HCT116 (cell line): ENCODE data around the gene HRG. TPM values are rescaled to one million over a fixed set of nuclear protein-coding genes. Genes with fewer than 3 reads are reported as not detected.

Source experiments
- ATAC-seq: fragments of 200-7000 bp; cut with Tn5 transposase; 2 replicates; pipeline ENCODE4 v1.9.1; 2020; ENCODE audit warnings: mild to moderate bottlenecking, moderate library complexity
- BruUV-seq: library from RNA; stranded (reverse); fragments of 400-500 nt; replicated peaks from 2 replicates; lab custom pipeline; 2021; lab: Mats Ljungman, UMichigan
- CTCF ChIA-PET: fragments of 300-600 bp; sonication (Branson Sonifier 250); formaldehyde crosslinking; loops from one replicate; lab custom pipeline; 2021; ENCODE audit warnings: antibody characterized with exemption; lab: Charles Lee
- POLR2A ChIA-PET: fragments of 300-600, 350-600 bp; sonication (Branson Sonifier 250); formaldehyde crosslinking; loops from one replicate; lab custom pipeline; 2021; ENCODE audit warnings: antibody characterized with exemption; lab: Charles Lee
- RAD21 ChIA-PET, 2 experiments: fragments of 300-600 bp; sonication (Branson Sonifier 250); formaldehyde crosslinking; loops; one replicate each; lab custom pipeline; 2023; ENCODE audit warnings: low total read pairs in 2 of 2; ENCODE audit not compliant: uncharacterized antibody in 2 of 2, unreplicated experiment in 2 of 2, low non-redundant PET in 1 of 2; lab: Charles Lee
- DNase-seq: peaks from one replicate; pipeline ENCODE4 v3.0.0-alpha.2; 2010; ENCODE audit warnings: low read depth, low spot score
- H2AFZ ChIP-seq: fragments of 200-600 bp; shearing (Covaris generic), sonication (generic); 2 replicates; pipeline ENCODE4 v1.6.1; 2017; ENCODE audit warnings: low read depth, mixed run types, mixed read lengths, antibody characterized with exemption, low read length; ENCODE audit not compliant: poor library complexity, severe bottlenecking
- H3K27ac ChIP-seq: 2 replicates; pipeline ENCODE4 v1.5.1; 2012; ENCODE audit warnings: low read depth, low read length
- H3K27me3 ChIP-seq: fragments of 200-600 bp; sonication (generic); 2 replicates; pipeline ENCODE4 v1.6.1; 2016; ENCODE audit warnings: mixed run types, low read length, mixed read lengths; ENCODE audit not compliant: insufficient read depth
- H3K36me3 ChIP-seq, 2 experiments: fragments of 200-500 bp in 1 of 2; fragments of 200-600 bp in 1 of 2; sonication (Bioruptor generic) in 1 of 2; sonication (generic) in 1 of 2; 2 replicates each; pipeline versions ENCODE4 v1.5.1 to v1.6.1; 2014 to 2016; ENCODE audit warnings: low read length in 2 of 2, inconsistent platforms in 1 of 2, mixed read lengths in 1 of 2, mixed run types in 1 of 2; ENCODE audit not compliant: insufficient read depth in 2 of 2, control insufficient read depth in 1 of 2
- H3K4me1 ChIP-seq, 2 experiments: fragments of 200-600 bp in 1 of 2; sonication (generic) in 1 of 2; 2 replicates each; pipeline versions ENCODE4 v1.5.1 to v1.6.1; 2012 to 2017; ENCODE audit warnings: low read length in 2 of 2, inconsistent platforms in 1 of 2, mild to moderate bottlenecking in 1 of 2, mixed read lengths in 1 of 2, mixed run types in 1 of 2, moderate library complexity in 1 of 2; ENCODE audit not compliant: insufficient read depth in 2 of 2, control insufficient read depth in 1 of 2
- H3K4me2 ChIP-seq: fragments of 200-600 bp; sonication (generic); 2 replicates; pipeline ENCODE4 v1.6.1; 2017; ENCODE audit warnings: mixed run types, low read length, mixed read lengths
- H3K4me3 ChIP-seq, 2 experiments: fragments of 200-600 bp in 1 of 2; sonication (generic) in 1 of 2; replicated peaks in 1 of 2; 2 replicates each; pipeline ENCODE4 v1.5.1; 2011 to 2016; ENCODE audit warnings: low read length in 2 of 2, control low read depth in 1 of 2, low read depth in 1 of 2, mild to moderate bottlenecking in 1 of 2, mixed read lengths in 1 of 2, mixed run types in 1 of 2
- H3K79me2 ChIP-seq: fragments of 200-600 bp; sonication (generic); 2 replicates; pipeline ENCODE4 v1.6.1; 2017; ENCODE audit warnings: mild to moderate bottlenecking, mixed run types, low read length, moderate library complexity, mixed read lengths; ENCODE audit not compliant: insufficient read depth
- H3K9ac ChIP-seq: fragments of 200-600 bp; sonication (generic); 2 replicates; pipeline ENCODE4 v1.6.1; 2016; ENCODE audit warnings: low read length, mixed read lengths
- H3K9me2 ChIP-seq: fragments of 200-600 bp; sonication (generic), shearing (Covaris generic); 2 replicates; pipeline ENCODE4 v1.6.1; 2017; ENCODE audit warnings: mixed run types, mild to moderate bottlenecking, moderate library complexity; ENCODE audit not compliant: insufficient read depth
- H3K9me3 ChIP-seq, 2 experiments: fragments of 200-500 bp in 1 of 2; fragments of 200-600 bp in 1 of 2; sonication (Bioruptor generic) in 1 of 2; sonication (generic) in 1 of 2; 2 replicates each; pipeline ENCODE4 v1.6.1; 2014 to 2017; ENCODE audit warnings: low read length in 2 of 2, mixed read lengths in 2 of 2, inconsistent platforms in 1 of 2, low read depth in 1 of 2, mild to moderate bottlenecking in 1 of 2, mixed run types in 1 of 2, moderate library complexity in 1 of 2; ENCODE audit not compliant: control insufficient read depth in 1 of 2, insufficient read depth in 1 of 2
- H4K20me1 ChIP-seq: fragments of 200-600 bp; sonication (generic), shearing (Covaris generic); 2 replicates; pipeline ENCODE4 v1.6.1; 2017; ENCODE audit warnings: mixed run types, mild to moderate bottlenecking, moderate library complexity; ENCODE audit not compliant: insufficient read depth
- CBX3 ChIP-seq: IDR thresholded peaks from 2 replicates; pipeline ENCODE4 v1.6.1; 2012; ENCODE audit warnings: low read depth
- CEBPB ChIP-seq: IDR thresholded peaks from 2 replicates; pipeline ENCODE4 v1.6.1; 2012; ENCODE audit warnings: low read depth
- EGR1 ChIP-seq: IDR thresholded peaks from 2 replicates; pipeline ENCODE4 v1.6.1; 2012; ENCODE audit warnings: low read depth
- EZH2 ChIP-seq: fragments of 200-600 bp; sonication (generic); IDR thresholded peaks from 2 replicates; pipeline ENCODE4 v1.6.1; 2017; ENCODE audit warnings: antibody characterized with exemption, mixed run types
- EZH2phosphoT487 ChIP-seq: fragments of 200-600 bp; IDR thresholded peaks from 2 replicates; pipeline ENCODE4 v1.6.1; 2018; ENCODE audit warnings: antibody characterized with exemption, borderline replicate concordance
- JUND ChIP-seq: IDR thresholded peaks from 2 replicates; pipeline ENCODE4 v1.6.1; 2012
- MAX ChIP-seq: IDR thresholded peaks from 2 replicates; pipeline ENCODE4 v1.6.1; 2012
- POLR2A ChIP-seq: IDR thresholded peaks from 2 replicates; pipeline ENCODE4 v1.7.0; 2011; ENCODE audit warnings: borderline replicate concordance; ENCODE audit not compliant: insufficient read depth, insufficient read length; ENCODE audit errors: extremely low read depth
- POLR2AphosphoS5 ChIP-seq: IDR thresholded peaks from 2 replicates; pipeline ENCODE4 v1.6.1; 2011; ENCODE audit warnings: mild to moderate bottlenecking, low read depth, low read length, moderate library complexity
- SIN3A ChIP-seq: IDR thresholded peaks from 2 replicates; pipeline ENCODE4 v1.6.1; 2012; ENCODE audit warnings: low read depth
- SRF ChIP-seq: IDR thresholded peaks from 2 replicates; pipeline ENCODE4 v1.6.1; 2012; ENCODE audit warnings: low read depth
- YY1 ChIP-seq: IDR thresholded peaks from 2 replicates; pipeline ENCODE4 v1.6.1; 2011; ENCODE audit warnings: low read length, low read depth, moderate library complexity, mild to moderate bottlenecking; ENCODE audit not compliant: insufficient replicate concordance; ENCODE audit errors: extremely low read depth
- ZBTB33 ChIP-seq: IDR thresholded peaks from 2 replicates; pipeline ENCODE4 v1.6.1; 2011; ENCODE audit warnings: mild to moderate bottlenecking, low read length, moderate library complexity; ENCODE audit not compliant: insufficient replicate concordance; ENCODE audit errors: extremely low read depth
- ZFX ChIP-seq: fragments of 450-650 bp; IDR thresholded peaks from 2 replicates; pipeline ENCODE4 v1.6.1; 2017
- intact Hi-C: fragments of 100-400 bp; cut with micrococcal nuclease; formaldehyde crosslinking; loops from 2 replicates; pipeline ENCODE4 v1.10.0; 2022
- total RNA-seq: library from RNA; stranded (reverse); gene quantifications from one replicate; pipeline ENCODE4 v1.2.1, GENCODE V29; 2021; ENCODE audit not compliant: unreplicated experiment

Gene HRG
- total RNA-seq, 1 experiment from 2014 or later: 0.42 TPM

- no peaks in the 10 kb centered on the region for H3K36me3 ChIP-seq
- H3K9ac ChIP-seq: no peak overlapping the region
- H4K20me1 ChIP-seq: no peaks in the 10 kb centered on the region
- BruUV-seq: no TSS peak
- H2AFZ ChIP-seq: no peak overlapping the region
- POLR2A ChIA-PET: no interaction called here
- ATAC-seq (no peak), DNase-seq (no peak)
- RAD21 ChIA-PET: no interaction called here
- no peak overlapping the region for H3K4me3 ChIP-seq
- TF ChIP-seq SIN3A: no peak
- no peak for TF ChIP-seq POLR2AphosphoS5
- no peak for TF ChIP-seq JUND
- TF ChIP-seq ZBTB33: no peak
- TF ChIP-seq SRF: no peak
- no peak for TF ChIP-seq POLR2A
- TF ChIP-seq YY1: no peak
- TF ChIP-seq ZFX: no peak
- no peak for TF ChIP-seq EZH2phosphoT487
- no peak for TF ChIP-seq MAX
- no peak for TF ChIP-seq EZH2
- no peak for TF ChIP-seq EGR1
- TF ChIP-seq CBX3: no peak
- no peak for TF ChIP-seq CEBPB
- no peaks in the 10 kb centered on the region for H3K9me2 ChIP-seq
- no peak overlapping the region for H3K4me2 ChIP-seq
- no peaks in the 10 kb centered on the region for H3K27me3 ChIP-seq
- intact Hi-C loops: no loop called here
- no peaks in the 10 kb centered on the region for H3K9me3 ChIP-seq
- CTCF ChIA-PET: no interaction called here
- peaks cover 0 to 8% of the 10 kb centered on the region in 2 experiments; a peak in 1 of 4 replicates for H3K4me1 ChIP-seq
- no peak overlapping the region for H3K27ac ChIP-seq
- no peaks in the 10 kb centered on the region for H3K79me2 ChIP-seq
Observed at GRCh38 chr3:186664119-186664495, 1.7 kb upstream of the HRG start.
